GM20000 (cell line): ENCODE results near the gene EDARADD.
A peak's percentile ranks its signal among the peaks of the same experiment; 100 is the strongest.

Source experiments
- DNase-seq: peaks from one replicate; pipeline ENCODE4 v3.0.0; 2012; ENCODE audit warnings: low spot score
- CTCF ChIP-seq: IDR thresholded peaks from 2 replicates; pipeline ENCODE4 v1.5.1; 2012; ENCODE audit warnings: mild to moderate bottlenecking, control low read depth; ENCODE audit errors: extremely low read depth, missing control alignments

Gene EDARADD

GRCh38 chr1:236489710-236490377, 95.8 kb downstream of the EDARADD start:
- TF ChIP-seq CTCF, result peak; percentile 1
- DNase-seq, result peak; percentile 57

GRCh38 chr1:236491469-236492136, 97.5 kb downstream of the EDARADD start:
- TF ChIP-seq CTCF, result no peak

GRCh38 chr1:236492378-236492777, 98.3 kb downstream of the EDARADD start:
- no peak for DNase-seq
- no peak for TF ChIP-seq CTCF

More at GRCh38 chr1:236491469-236492136, 97.5 kb downstream of the EDARADD start:
- no peak for DNase-seq

- no peak for TF ChIP-seq CTCF
- no peak for DNase-seq
Measured at GRCh38 chr1:236494082-236494481, 100.0 kb downstream of the EDARADD start.

- TF ChIP-seq CTCF, result no peak
- no peak for DNase-seq
Measured at GRCh38 chr1:236494586-236495466, 100.7 kb downstream of the EDARADD start.

GRCh38 chr1:236495467-236496112, 101.5 kb downstream of the EDARADD start:
- no peak for DNase-seq
- TF ChIP-seq CTCF, result no peak

- DNase-seq, result no peak
- TF ChIP-seq CTCF, result no peak
Measured at GRCh38 chr1:236497908-236498307, 103.8 kb downstream of the EDARADD start.
